T-helper 1 cell treated with Interleukin-12 subunit alpha and Interleukin-12 subunit beta and Interleukin-4 antibody, amounts not matched to agents 30 ng/mL and 1 ng/mL, for 36 hours (primary cell): ENCODE data around the gene LGI4. TPM values are rescaled to one million over a fixed set of nuclear protein-coding genes. Genes with fewer than 3 reads are reported as not detected.

Experiments used
- intact Hi-C: fragments of 100-400 bp; cut with micrococcal nuclease; formaldehyde crosslinking; loops from one replicate; pipeline ENCODE4 v1.15.1; 2024
- total RNA-seq: library from RNA; stranded (reverse); gene quantifications from 2 replicates; pipeline ENCODE4 v1.2.3, GENCODE V29; 2022

The LGI4 gene
- total RNA-seq, 1 donor from 2014 or later, result 0.12 TPM

- intact Hi-C loops, result no loop called here
Measured at GRCh38 chr19:35125270-35125717, 9.6 kb downstream of the LGI4 start.

- intact Hi-C loops, result loop anchor here (1.0 kb wide), 3 partner anchors 10 to 29 kb away; no protein-coding TSS in a partner anchor
Measured at GRCh38 chr19:35124098-35125060, 10.5 kb downstream of the LGI4 start.

DNA sequence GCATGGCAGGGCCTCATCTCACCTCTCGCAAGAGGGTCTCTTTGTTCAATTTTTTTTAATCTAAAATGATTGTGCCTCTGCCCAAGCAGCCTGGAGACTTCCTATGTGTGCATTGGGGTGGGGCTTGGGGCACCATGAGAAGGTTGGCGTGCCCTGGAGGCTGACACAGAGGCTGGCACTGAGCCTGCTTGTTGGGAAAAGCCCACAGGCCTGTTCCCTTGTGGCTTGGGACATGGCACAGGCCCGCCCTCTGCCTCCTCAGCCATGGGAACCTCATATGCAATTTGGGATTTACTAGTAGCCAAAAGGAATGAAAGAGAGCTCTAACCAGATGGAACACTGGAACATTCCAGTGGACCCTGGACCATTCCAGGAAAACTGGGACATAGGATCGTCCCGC lies 11.3 kb downstream of the LGI4 start:
- intact Hi-C loops, result no loop called here

DNA sequence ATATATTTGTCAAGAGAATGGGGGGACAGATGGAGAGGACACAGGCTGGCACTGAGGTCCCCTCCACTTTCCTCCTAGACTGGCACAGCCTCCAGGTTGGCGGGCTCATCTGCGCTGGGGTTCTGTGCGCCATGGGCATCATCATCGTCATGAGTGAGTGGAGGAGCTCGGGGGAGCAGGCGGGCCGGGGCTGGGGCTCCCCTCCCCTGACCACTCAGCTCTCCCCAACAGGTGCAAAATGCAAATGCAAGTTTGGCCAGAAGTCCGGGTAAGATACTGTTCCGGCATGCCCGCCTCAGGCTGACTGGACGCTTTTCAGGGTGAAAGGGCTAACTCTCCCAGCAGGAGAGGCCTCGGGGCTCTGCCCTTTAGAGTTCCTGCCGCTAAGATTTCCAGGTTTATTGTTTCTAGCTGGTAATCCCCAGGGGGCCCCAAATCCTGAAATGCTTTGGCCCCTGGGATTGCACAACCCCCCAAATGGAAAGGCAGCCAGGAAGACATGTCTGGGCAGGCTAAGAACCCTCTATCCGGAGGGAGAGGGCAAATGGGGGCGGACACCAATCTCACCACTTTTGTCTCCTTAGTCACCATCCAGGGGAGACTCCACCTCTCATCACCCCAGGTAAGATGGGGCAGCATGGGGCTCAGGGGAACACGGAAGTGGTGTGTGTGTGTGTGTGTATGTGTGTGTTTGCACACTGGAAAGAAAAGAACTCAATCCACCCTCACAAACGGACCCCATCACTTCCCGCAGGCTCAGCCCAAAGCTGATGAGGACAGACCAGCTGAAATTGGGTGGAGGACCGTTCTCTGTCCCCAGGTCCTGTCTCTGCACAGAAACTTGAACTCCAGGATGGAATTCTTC lies 11.9 kb downstream of the LGI4 start:
- intact Hi-C loops, result no loop called here

DNA sequence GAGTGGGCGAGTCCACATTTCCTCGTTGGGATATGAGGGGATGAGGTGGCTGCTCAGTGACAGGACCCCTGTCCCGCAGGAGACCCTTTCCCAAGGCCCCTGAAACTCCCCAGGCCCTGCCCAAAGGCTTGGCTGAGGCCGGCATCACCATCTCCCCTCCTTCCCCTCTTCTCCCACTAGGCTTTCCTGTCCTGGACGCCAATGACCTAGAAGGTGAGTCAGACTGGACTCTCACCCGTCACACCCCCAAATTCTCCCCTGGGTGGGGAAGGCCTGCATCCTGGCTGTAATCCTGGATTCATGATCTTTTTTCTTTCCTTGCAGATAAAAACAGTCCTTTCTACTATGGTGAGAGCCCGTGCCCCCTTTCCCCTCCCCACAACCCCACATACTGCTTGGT lies 14.0 kb downstream of the LGI4 start:
- intact Hi-C loops, result no loop called here

GRCh38 chr19:35120492-35120891 lies 14.4 kb downstream of the LGI4 start:
- intact Hi-C loops, result no loop called here

DNA sequence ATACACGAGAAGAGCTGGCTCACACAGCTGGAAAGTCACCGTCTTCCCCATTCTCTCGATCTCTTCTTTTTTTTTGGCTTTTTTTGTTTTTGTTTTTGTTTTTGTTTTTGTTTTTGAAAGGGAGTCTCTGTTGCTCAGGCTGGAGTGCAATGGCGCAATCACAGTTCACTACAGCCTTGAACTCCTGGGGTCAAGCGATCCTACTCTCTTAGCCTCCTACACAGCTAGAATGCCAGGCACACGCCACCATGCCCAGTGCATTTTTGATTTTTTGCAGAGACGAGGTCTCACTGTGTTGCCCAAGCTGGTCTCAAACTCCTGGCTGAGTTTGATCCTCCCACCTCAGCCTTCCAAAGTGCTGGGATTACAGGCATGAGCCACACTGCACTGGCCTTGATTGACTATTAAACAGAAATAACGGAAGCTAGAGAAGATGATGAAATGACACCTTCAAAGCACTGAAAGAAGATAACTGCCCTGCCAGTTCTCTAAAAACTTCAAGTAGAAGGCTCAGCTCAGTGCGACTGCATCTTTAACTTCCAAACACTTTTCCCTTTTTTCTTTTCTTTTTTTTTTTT lies 15.2 kb downstream of the LGI4 start:
- intact Hi-C loops, result no loop called here

DNA sequence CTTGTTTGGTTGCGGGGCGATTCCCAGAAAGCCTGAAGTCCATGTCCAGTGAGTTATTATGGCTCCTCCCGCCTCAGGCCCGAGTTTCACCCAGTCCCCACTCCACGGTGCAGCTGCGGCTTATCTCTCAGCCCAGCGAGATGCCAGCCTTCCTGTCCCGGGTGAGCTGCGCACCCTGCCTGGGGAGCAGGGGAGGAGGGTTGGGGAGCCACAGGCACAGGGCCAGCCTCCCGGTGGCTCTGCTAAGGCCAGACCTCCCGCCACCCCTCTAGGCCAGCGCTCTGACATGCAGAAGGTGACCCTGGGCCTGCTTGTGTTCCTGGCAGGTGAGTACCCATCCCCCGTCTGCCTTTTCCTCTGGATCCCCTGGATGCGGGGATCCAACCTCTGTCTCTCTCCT lies 15.8 kb downstream of the LGI4 start:
- intact Hi-C loops, result no loop called here

- intact Hi-C loops, result no loop called here
Measured at GRCh38 chr19:35118268-35119020, 16.4 kb downstream of the LGI4 start.

DNA sequence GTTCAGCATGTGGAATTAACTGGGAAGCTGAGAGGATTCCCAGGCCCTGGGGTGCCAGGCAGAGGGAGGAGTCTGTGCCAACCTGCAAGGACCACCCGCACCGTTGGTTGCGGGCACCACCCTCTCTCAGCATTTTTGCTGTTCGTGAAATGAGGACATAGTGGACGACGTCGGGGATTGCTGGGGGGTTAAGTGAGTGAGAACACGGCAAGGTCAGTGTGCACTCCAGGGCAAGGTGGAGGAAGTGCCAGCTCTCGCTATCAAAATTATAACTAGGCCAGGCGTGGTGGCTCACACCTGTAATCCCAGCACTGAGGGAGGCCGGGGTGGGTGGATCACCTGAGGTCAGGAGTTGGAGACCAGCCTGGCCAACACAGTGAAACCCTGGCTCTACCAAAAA lies 17.1 kb downstream of the LGI4 start:
- intact Hi-C loops, result no loop called here

DNA sequence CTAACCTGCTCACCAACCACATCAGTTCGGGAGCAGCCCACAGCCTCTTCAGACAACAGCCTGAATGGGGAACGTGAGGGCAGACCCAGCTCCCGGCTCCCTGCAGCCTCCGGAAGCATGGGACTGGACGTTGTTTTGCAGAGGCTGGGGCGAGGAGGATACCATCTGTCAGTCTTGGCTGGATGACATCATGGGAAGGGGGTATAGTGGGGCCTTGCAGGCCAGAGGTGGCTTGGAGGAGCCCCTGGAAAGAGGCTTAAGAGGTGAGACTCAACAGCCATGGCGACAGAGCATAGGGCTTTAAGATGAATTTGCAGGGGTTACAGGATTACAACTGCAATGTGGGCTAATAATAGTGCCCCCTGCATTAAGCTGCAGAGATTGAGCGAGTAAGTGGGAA lies 17.7 kb downstream of the LGI4 start:
- intact Hi-C loops, result no loop called here

DNA sequence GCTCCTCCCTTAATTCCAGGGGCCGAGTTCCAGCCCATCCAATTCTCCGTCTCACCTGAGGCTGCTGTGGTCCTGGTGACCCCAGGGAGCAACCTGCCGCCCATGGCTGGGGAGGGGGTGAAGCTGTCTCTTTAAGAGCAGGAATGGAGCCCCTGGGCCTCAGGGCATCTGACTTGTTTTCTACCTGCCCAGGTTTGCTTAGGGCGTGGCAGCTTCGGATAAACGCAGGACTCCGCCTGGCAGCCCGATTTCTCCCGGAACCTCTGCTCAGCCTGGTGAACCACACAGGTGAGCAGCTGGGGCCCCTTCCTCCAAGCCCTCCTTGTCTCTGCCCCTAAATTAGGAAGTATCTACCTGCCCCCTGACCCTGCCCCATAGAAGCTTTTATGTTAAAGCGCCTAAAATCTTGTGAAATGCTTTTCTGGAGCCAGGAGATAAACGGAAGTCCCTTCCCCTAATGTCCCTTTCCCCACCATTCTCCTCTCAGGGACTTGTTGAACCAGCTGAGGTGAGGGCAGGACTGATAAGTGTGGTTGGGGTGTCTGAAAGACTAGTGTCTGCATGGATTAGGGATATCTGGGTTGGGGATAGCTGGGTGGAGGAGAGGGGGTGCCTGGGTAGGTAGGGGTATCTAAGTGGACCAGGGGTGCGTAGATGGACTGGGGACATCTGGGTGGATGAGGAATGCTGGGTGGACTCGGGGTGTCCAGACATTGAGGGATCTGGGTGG lies 18.6 kb downstream of the LGI4 start:
- intact Hi-C loops, result no loop called here

DNA sequence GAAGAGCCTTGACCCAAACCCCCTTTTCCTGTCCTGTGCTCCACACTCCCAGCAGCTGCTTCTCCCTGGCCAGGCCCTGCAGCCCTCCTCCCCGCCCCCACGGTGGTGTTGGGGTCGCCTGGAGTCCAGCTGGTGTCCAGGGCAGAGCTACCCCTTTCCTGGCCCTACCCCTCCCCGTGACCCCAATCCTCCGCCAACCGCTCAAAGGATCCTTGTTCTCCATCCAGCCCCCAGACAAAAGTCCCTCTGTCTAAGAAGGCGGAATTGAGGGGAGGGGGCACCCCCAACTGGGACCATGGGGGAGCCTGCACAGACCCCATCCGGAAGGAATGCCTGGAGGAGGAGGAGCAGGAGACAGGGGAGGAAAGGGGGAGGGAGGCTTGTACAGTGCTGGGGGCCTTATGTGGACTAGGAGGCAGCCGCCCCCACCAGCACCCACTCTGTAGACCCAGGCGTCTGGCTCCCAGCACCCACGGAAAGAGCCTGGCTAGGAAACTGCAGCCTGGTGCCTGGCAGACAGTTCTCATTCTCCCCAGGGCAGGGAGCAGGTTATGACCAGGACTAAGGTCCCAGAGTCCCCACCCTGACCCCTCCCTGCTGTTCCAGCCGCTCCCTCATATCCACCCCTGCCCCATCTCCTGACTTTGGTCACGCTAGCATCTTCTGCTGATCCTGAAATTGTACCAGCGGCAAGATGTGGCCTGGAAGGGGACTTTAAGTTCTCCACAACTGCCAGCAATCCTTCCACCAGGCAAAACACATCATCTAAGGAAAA lies 19.5 kb downstream of the LGI4 start, which contains the start of gene FXYD3:
Gene FXYD3, plus strand, starts transcription at position 647 of the 775 bp plus-strand sequence. CDS start 3,554 bp downstream, outside the sequence.
- intact Hi-C loops, result loop anchor here (2.0 kb wide), 1 partner anchor 49 kb away; no protein-coding TSS in a partner anchor

DNA sequence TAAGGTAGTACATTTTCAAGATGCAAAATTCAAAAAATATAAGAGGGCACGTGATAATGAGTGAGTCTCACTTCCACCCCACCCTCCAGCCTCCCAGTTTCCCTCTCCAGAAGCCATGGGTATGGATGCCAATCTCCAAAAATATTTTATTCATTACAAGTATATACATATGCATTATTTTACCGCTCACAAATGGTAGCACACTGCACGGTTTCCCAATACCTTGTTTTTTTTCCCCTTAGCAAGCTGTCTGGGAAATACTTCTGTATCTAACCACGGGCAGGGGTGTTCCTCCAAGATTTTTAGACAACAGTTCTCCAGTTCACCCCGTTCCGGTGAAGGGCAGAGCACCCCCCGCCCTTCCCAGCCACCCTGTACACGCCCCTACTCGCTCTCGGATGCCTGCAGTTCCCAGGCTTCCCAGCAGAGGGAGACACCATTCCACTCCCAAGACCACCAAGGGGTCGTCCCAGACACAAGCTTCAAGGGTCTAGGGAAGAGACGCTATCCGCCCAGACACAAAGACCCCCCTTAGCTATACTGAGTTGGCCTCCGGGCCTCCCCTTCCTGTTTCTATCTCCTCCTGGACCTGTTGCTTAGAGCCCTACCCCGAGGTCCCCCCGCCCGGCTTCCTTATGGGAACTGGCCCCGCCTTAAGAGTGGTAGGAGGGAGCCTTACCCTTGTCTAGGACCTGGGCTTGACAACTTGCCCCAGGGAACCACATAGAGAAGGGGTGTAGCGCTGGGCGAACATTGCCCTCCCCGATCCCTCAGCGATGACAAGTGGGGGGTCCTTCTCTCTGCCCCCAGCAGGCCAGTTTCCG lies 20.3 kb downstream of the LGI4 start:
- intact Hi-C loops, result loop anchor here (1.0 to 2.0 kb wide), 4 partner anchors 10 to 103 kb away; no protein-coding TSS in a partner anchor

- intact Hi-C loops, result no loop called here
Measured at GRCh38 chr19:35112995-35113688, 21.7 kb downstream of the LGI4 start.

GRCh38 chr19:35110974-35111373 lies 23.9 kb downstream of the LGI4 start:
- intact Hi-C loops, result no loop called here

GRCh38 chr19:35109395-35110112 lies 25.3 kb downstream of the LGI4 start:
- intact Hi-C loops, result no loop called here
